Measurements from ENCODE around the gene EYA2.

- TF ChIP-seq CTCF (IDR thresholded peaks at IDR 0.05) (no peak), POLR2A (IDR thresholded peaks at IDR 0.05) (no peak)
Measured at GRCh38 chr20:47235853-47236638, 341.4 kb downstream of the EYA2 start.
